ENCODE data around the gene GAS7.

GAS7 gene

GRCh38 chr17:9868552-9868951 lies 329.9 kb downstream of the GAS7 start:
- no peaks in the 10 kb centered on the region for H3K79me2 ChIP-seq (ENCODE audit: control insufficient read depth, insufficient read depth, low read length, poor library complexity)
- no CpG with 5 or more reads among the region's 3 CpGs for WGBS (ENCODE audit: extremely low coverage, insufficient coverage, insufficient read length)
- no peak overlapping the region for H4K8ac ChIP-seq (ENCODE audit: low read depth, low read length)
- H2BK5ac ChIP-seq (ENCODE audit: low read depth, low read length, poor library complexity) = no peak overlapping the region
- no peak overlapping the region for H4K12ac ChIP-seq (ENCODE audit: low read depth, low read length)
- H4K91ac ChIP-seq (ENCODE audit: low read depth, low read length) = no peak overlapping the region
- H3K4me1 ChIP-seq (ENCODE audit: control insufficient read depth in 1 of 2, insufficient read depth in 2 of 2, low read length in 2 of 2) = no peaks in the 10 kb centered on the region
- no peak overlapping the region for H3K18ac ChIP-seq (ENCODE audit: low read length)
- H3K4ac ChIP-seq (ENCODE audit: low read depth, low read length) = no peak overlapping the region
- no peak overlapping the region for H3K14ac ChIP-seq (ENCODE audit: low read length)
- no peak overlapping the region for H3K27ac ChIP-seq (ENCODE audit: low read depth, low read length)
- H3K23ac ChIP-seq (ENCODE audit: low read length) = no peak overlapping the region
- H3K36me3 ChIP-seq (ENCODE audit: control insufficient read depth in 1 of 2, insufficient read depth in 2 of 2, low read length in 2 of 2) = no peaks in the 10 kb centered on the region
- H3K4me2 ChIP-seq (ENCODE audit: low read length) = no peak overlapping the region
- DNase-seq = no peak
- H3K79me1 ChIP-seq (ENCODE audit: low read length) = no peaks in the 10 kb centered on the region
- no peak overlapping the region for H2AFZ ChIP-seq (ENCODE audit: insufficient read depth, low read length, poor library complexity)
- H3K9ac ChIP-seq (ENCODE audit: low read length) = no peak overlapping the region
- no peaks in the 10 kb centered on the region for H3K9me3 ChIP-seq (ENCODE audit: insufficient read depth, low read depth, low read length)
- no peaks in the 10 kb centered on the region for H3K27me3 ChIP-seq (ENCODE audit: insufficient read depth, low read length)
- no peak overlapping the region for H2BK12ac ChIP-seq (ENCODE audit: low read length)
- H2AK5ac ChIP-seq (ENCODE audit: low read length) = no peak overlapping the region
- no peak overlapping the region for H3K4me3 ChIP-seq (ENCODE audit: low read depth, low read length)
- H2BK120ac ChIP-seq (ENCODE audit: insufficient read depth, low read length, poor library complexity) = no peak overlapping the region

GRCh38 chr17:9865586-9865985 lies 332.8 kb downstream of the GAS7 start:
- H3K4me2 ChIP-seq (ENCODE audit: low read length) = no peak overlapping the region
- H4K8ac ChIP-seq (ENCODE audit: low read depth, low read length) = no peak overlapping the region
- H3K27me3 ChIP-seq (ENCODE audit: insufficient read depth, low read length) = no peaks in the 10 kb centered on the region
- no peak overlapping the region for H3K23ac ChIP-seq (ENCODE audit: low read length)
- H3K27ac ChIP-seq (ENCODE audit: low read depth, low read length) = no peak overlapping the region
- H3K18ac ChIP-seq (ENCODE audit: low read length) = no peak overlapping the region
- H3K9ac ChIP-seq (ENCODE audit: low read length) = no peak overlapping the region
- no peak overlapping the region for H2BK12ac ChIP-seq (ENCODE audit: low read length)
- peaks cover 4% of the 10 kb centered on the region for H3K9me3 ChIP-seq (ENCODE audit: insufficient read depth, low read depth, low read length)
- H3K79me2 ChIP-seq (ENCODE audit: control insufficient read depth, insufficient read depth, low read length, poor library complexity) = no peaks in the 10 kb centered on the region
- no peaks in the 10 kb centered on the region for H3K36me3 ChIP-seq (ENCODE audit: control insufficient read depth in 1 of 2, insufficient read depth in 2 of 2, low read length in 2 of 2)
- no peak overlapping the region for H4K12ac ChIP-seq (ENCODE audit: low read depth, low read length)
- H2BK120ac ChIP-seq (ENCODE audit: insufficient read depth, low read length, poor library complexity) = no peak overlapping the region
- H3K4me1 ChIP-seq (ENCODE audit: control insufficient read depth in 1 of 2, insufficient read depth in 2 of 2, low read length in 2 of 2) = no peaks in the 10 kb centered on the region
- no peaks in the 10 kb centered on the region for H3K79me1 ChIP-seq (ENCODE audit: low read length)
- H4K91ac ChIP-seq (ENCODE audit: low read depth, low read length) = no peak overlapping the region
- H3K14ac ChIP-seq (ENCODE audit: low read length) = no peak overlapping the region
- no CpG with 5 or more reads among the region's 1 CpG for WGBS (ENCODE audit: extremely low coverage, insufficient coverage, insufficient read length)
- DNase-seq = peak in 1 of 2 donors; percentile 61
- no peak overlapping the region for H2AK5ac ChIP-seq (ENCODE audit: low read length)
- no peak overlapping the region for H3K4me3 ChIP-seq (ENCODE audit: low read depth, low read length)
- H3K4ac ChIP-seq (ENCODE audit: low read depth, low read length) = no peak overlapping the region
- H2AFZ ChIP-seq (ENCODE audit: insufficient read depth, low read length, poor library complexity) = no peak overlapping the region
- no peak overlapping the region for H2BK5ac ChIP-seq (ENCODE audit: low read depth, low read length, poor library complexity)

- Histone ChIP-seq H4K91ac (ENCODE audit: low read depth, low read length) (no peak overlapping the region), H2AK5ac (ENCODE audit: low read length) (no peak overlapping the region), H2BK120ac (ENCODE audit: insufficient read depth, low read length, poor library complexity) (no peak overlapping the region), H3K9me3 (ENCODE audit: insufficient read depth, low read depth, low read length) (peaks cover 7% of the 10 kb centered on the region), H3K4me1 (ENCODE audit: control insufficient read depth in 1 of 2, insufficient read depth in 2 of 2, low read length in 2 of 2) (no peaks in the 10 kb centered on the region), H3K4me2 (ENCODE audit: low read length) (no peak overlapping the region), H3K79me2 (ENCODE audit: control insufficient read depth, insufficient read depth, low read length, poor library complexity) (no peaks in the 10 kb centered on the region), H3K18ac (ENCODE audit: low read length) (no peak overlapping the region), H3K4ac (ENCODE audit: low read depth, low read length) (no peak overlapping the region), H3K79me1 (ENCODE audit: low read length) (no peaks in the 10 kb centered on the region), H2BK5ac (ENCODE audit: low read depth, low read length, poor library complexity) (no peak overlapping the region), H3K14ac (ENCODE audit: low read length) (no peak overlapping the region), H3K36me3 (ENCODE audit: control insufficient read depth in 1 of 2, insufficient read depth in 2 of 2, low read length in 2 of 2) (no peaks in the 10 kb centered on the region), H3K27ac (ENCODE audit: low read depth, low read length) (no peak overlapping the region), H4K8ac (ENCODE audit: low read depth, low read length) (no peak overlapping the region), H4K12ac (ENCODE audit: low read depth, low read length) (no peak overlapping the region), H3K4me3 (ENCODE audit: low read depth, low read length) (no peak overlapping the region), H3K27me3 (ENCODE audit: insufficient read depth, low read length) (no peaks in the 10 kb centered on the region), H2AFZ (ENCODE audit: insufficient read depth, low read length, poor library complexity) (no peak overlapping the region), H3K23ac (ENCODE audit: low read length) (no peak overlapping the region), H3K9ac (ENCODE audit: low read length) (no peak overlapping the region), H2BK12ac (ENCODE audit: low read length) (no peak overlapping the region)
- no CpG with 5 or more reads among the region's 4 CpGs for WGBS (ENCODE audit: extremely low coverage, insufficient coverage, insufficient read length)
- DNase-seq = no peak
Measured at GRCh38 chr17:9862949-9863348, 335.5 kb downstream of the GAS7 start.

DNA sequence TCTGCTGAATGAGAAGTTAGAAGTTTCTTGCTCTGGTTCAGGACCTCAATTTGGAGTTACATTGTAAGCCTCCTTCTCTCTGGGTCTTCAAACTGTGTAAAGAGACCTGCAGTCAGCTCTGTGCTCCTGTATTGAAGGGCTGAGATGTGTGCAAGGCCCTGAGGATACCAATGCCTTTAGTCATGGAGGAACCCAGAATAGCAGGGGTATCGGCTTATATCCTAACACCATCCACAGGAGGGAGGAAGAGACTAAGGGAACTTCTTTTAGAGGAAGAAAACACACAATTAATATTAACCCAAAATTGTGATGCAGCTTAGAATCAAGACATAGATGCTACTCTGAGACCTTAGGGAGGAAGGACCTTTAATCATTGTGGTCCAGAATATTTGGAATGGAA lies 336.2 kb downstream of the GAS7 start:
- Histone ChIP-seq H2BK120ac (ENCODE audit: insufficient read depth, low read length, poor library complexity) (no peak overlapping the region), H3K4me3 (ENCODE audit: low read depth, low read length) (no peak overlapping the region), H2AK5ac (ENCODE audit: low read length) (no peak overlapping the region), H4K91ac (ENCODE audit: low read depth, low read length) (no peak overlapping the region), H3K27ac (ENCODE audit: low read depth, low read length) (no peak overlapping the region), H2BK5ac (ENCODE audit: low read depth, low read length, poor library complexity) (no peak overlapping the region), H3K4me2 (ENCODE audit: low read length) (no peak overlapping the region), H3K27me3 (ENCODE audit: insufficient read depth, low read length) (no peaks in the 10 kb centered on the region), H2BK12ac (ENCODE audit: low read length) (no peak overlapping the region), H4K12ac (ENCODE audit: low read depth, low read length) (no peak overlapping the region), H3K23ac (ENCODE audit: low read length) (no peak overlapping the region), H2AFZ (ENCODE audit: insufficient read depth, low read length, poor library complexity) (no peak overlapping the region), H3K36me3 (ENCODE audit: control insufficient read depth in 1 of 2, insufficient read depth in 2 of 2, low read length in 2 of 2) (no peaks in the 10 kb centered on the region), H3K79me2 (ENCODE audit: control insufficient read depth, insufficient read depth, low read length, poor library complexity) (no peaks in the 10 kb centered on the region), H3K14ac (ENCODE audit: low read length) (no peak overlapping the region), H3K9ac (ENCODE audit: low read length) (no peak overlapping the region), H3K18ac (ENCODE audit: low read length) (no peak overlapping the region), H3K79me1 (ENCODE audit: low read length) (no peaks in the 10 kb centered on the region), H3K4me1 (ENCODE audit: control insufficient read depth in 1 of 2, insufficient read depth in 2 of 2, low read length in 2 of 2) (no peaks in the 10 kb centered on the region), H4K8ac (ENCODE audit: low read depth, low read length) (no peak overlapping the region), H3K4ac (ENCODE audit: low read depth, low read length) (no peak overlapping the region), H3K9me3 (ENCODE audit: insufficient read depth, low read depth, low read length) (peaks cover 7% of the 10 kb centered on the region)
- DNase-seq = no peak
- no CpG with 5 or more reads among the region's 1 CpG for WGBS (ENCODE audit: extremely low coverage, insufficient coverage, insufficient read length)

Data from trophoblast cell (in vitro differentiated cells and primary cell).